Liver (tissue), 9 donors: ENCODE results near the gene COQ8A. TPM values are rescaled to one million over a fixed set of nuclear protein-coding genes. Genes with fewer than 3 reads are reported as not detected.

ENCODE experiments used
- DNase-seq: peaks from one replicate; pipeline ENCODE4 v3.0.0-alpha.2; 2017; ENCODE audit warnings: low spot score
- H3K27ac ChIP-seq, 2 donors: one replicate each; pipeline ENCODE4 v1.7.0; 2013; ENCODE audit warnings: inconsistent platforms in 2 of 2, low read length in 2 of 2, control low read depth in 1 of 2, low read depth in 1 of 2, mild to moderate bottlenecking in 1 of 2
- H3K27me3 ChIP-seq, 4 donors: one replicate each; pipeline versions ENCODE4 v1.6.1 to v1.7.0; 2013; ENCODE audit warnings: low read length in 3 of 4, inconsistent platforms in 1 of 4, mild to moderate bottlenecking in 1 of 4, moderate library complexity in 1 of 4; ENCODE audit not compliant: control insufficient read depth in 4 of 4, insufficient read depth in 4 of 4
- H3K36me3 ChIP-seq, 4 donors: one replicate each; pipeline versions ENCODE4 v1.6.1 to v1.7.0; 2013; ENCODE audit warnings: low read length in 3 of 4, mild to moderate bottlenecking in 3 of 4, low read depth in 1 of 4, moderate library complexity in 1 of 4; ENCODE audit not compliant: control insufficient read depth in 4 of 4, insufficient read depth in 3 of 4
- H3K4me1 ChIP-seq, 4 donors: one replicate each; pipeline versions ENCODE4 v1.6.1 to v1.7.0; 2013; ENCODE audit warnings: low read length in 3 of 4, mild to moderate bottlenecking in 3 of 4, moderate library complexity in 1 of 4; ENCODE audit not compliant: control insufficient read depth in 4 of 4, insufficient read depth in 4 of 4
- H3K4me3 ChIP-seq, 3 donors: one replicate each; pipeline versions ENCODE4 v1.6.1 to v1.7.0; 2013; ENCODE audit warnings: low read length in 3 of 3, control low read depth in 1 of 3, low read depth in 1 of 3, mild to moderate bottlenecking in 1 of 3
- H3K9ac ChIP-seq, 2 donors: one replicate each; pipeline ENCODE4 v1.7.0; 2013; ENCODE audit warnings: low read length in 2 of 2, mild to moderate bottlenecking in 2 of 2, moderate library complexity in 2 of 2, control low read depth in 1 of 2, low read depth in 1 of 2
- H3K9me3 ChIP-seq, 4 donors: one replicate each; pipeline versions ENCODE4 v1.6.1 to v1.7.0; 2013; ENCODE audit warnings: low read length in 3 of 4; ENCODE audit not compliant: control insufficient read depth in 4 of 4
- EGR1 ChIP-seq, 2 donors: IDR thresholded peaks; 2 replicates each; pipeline ENCODE4 v1.6.1; 2016 to 2018; ENCODE audit warnings: antibody characterized with exemption in 2 of 2, low read depth in 2 of 2
- FOXA1 ChIP-seq: IDR thresholded peaks from 2 replicates; pipeline ENCODE4 v1.6.1; 2016; ENCODE audit warnings: antibody characterized with exemption
- FOXA2 ChIP-seq: IDR thresholded peaks from 2 replicates; pipeline ENCODE4 v1.6.1; 2016; ENCODE audit warnings: antibody characterized with exemption
- GABPA ChIP-seq, 2 donors: IDR thresholded peaks in 1 of 2; conservative IDR thresholded peaks in 1 of 2; 2 replicates each; pipeline ENCODE4 v1.6.1; 2016; ENCODE audit warnings: antibody characterized with exemption in 2 of 2, mild to moderate bottlenecking in 1 of 2, moderate library complexity in 1 of 2
- HNF4A ChIP-seq, 2 donors: conservative IDR thresholded peaks; 2 replicates each; pipeline ENCODE4 v1.6.1; 2016; ENCODE audit warnings: antibody characterized with exemption in 2 of 2, mild to moderate bottlenecking in 2 of 2
- HNF4G ChIP-seq: IDR thresholded peaks from 2 replicates; pipeline ENCODE4 v1.6.1; 2016; ENCODE audit warnings: antibody characterized with exemption
- JUND ChIP-seq, 2 donors: IDR thresholded peaks; 2 replicates each; pipeline ENCODE4 v1.6.1; 2016; ENCODE audit warnings: antibody characterized with exemption in 2 of 2
- NR2F2 ChIP-seq: IDR thresholded peaks from 2 replicates; pipeline ENCODE4 v1.6.1; 2016; ENCODE audit warnings: antibody characterized with exemption
- RAD21 ChIP-seq, 2 donors: IDR thresholded peaks; 2 replicates each; pipeline ENCODE4 v1.6.1; 2016; ENCODE audit warnings: antibody characterized with exemption in 2 of 2, mild to moderate bottlenecking in 2 of 2
- RXRA ChIP-seq, 2 donors: IDR thresholded peaks; 2 replicates each; pipeline ENCODE4 v1.6.1; 2017 to 2018; ENCODE audit warnings: antibody characterized with exemption in 2 of 2, mild to moderate bottlenecking in 1 of 2
- SP1 ChIP-seq: IDR thresholded peaks from 2 replicates; pipeline ENCODE4 v1.6.1; 2018; ENCODE audit warnings: antibody characterized with exemption, mild to moderate bottlenecking
- TAF1 ChIP-seq: conservative IDR thresholded peaks from 2 replicates; pipeline ENCODE4 v1.6.1; 2016; ENCODE audit warnings: antibody characterized with exemption, mild to moderate bottlenecking
- YY1 ChIP-seq: IDR thresholded peaks from 2 replicates; pipeline ENCODE4 v1.6.1; 2016; ENCODE audit warnings: antibody characterized with exemption, mild to moderate bottlenecking
- WGBS: extraction: QIAGEN DNeasy Blood & Tissue Kit; methylation state at CpG from one replicate; pipeline ENCODE4 v1.1.7; 2013; 5-methylcytosine and 5-hydroxymethylcytosine counted together
- polyA plus RNA-seq, 2 donors: library from polyadenylated mRNA; stranded (reverse) in 1 of 2; unstranded in 1 of 2; fragments of 200-250 nt in 1 of 2; fragments of >200 nt in 1 of 2; fragmentation: Nextera tagmentation in 1 of 2; extraction: Ambion mirVana in 1 of 2; gene quantifications; one replicate each; pipeline versions ENCODE4 v1.2.1 to v1.2.3, GENCODE V29; 2013 to 2015
- total RNA-seq, 2 donors: library from RNA; depleted of rRNA; stranded (reverse); fragments of >200 nt; gene quantifications; one replicate each; pipeline ENCODE4 v1.2.3, GENCODE V29; 2014
- TF ChIP-seq, protein P1 (sequence below): fragments of 150-350 bp; IDR thresholded peaks from 2 replicates; pipeline ENCODE4 v1.5.1; 2017; ENCODE audit warnings: improper control_type of control experiment, low read depth, low read length; ENCODE audit not compliant: missing input control
- TF ChIP-seq, protein P2 (sequence below): IDR thresholded peaks from 2 replicates; pipeline ENCODE4 v1.6.1; 2016; ENCODE audit warnings: antibody characterized with exemption, mild to moderate bottlenecking
- TF ChIP-seq, protein P3 (sequence below): IDR thresholded peaks from 2 replicates; pipeline ENCODE4 v1.6.1; 2016; ENCODE audit warnings: antibody characterized with exemption
- TF ChIP-seq, protein P4 (sequence below): IDR thresholded peaks from 2 replicates; pipeline ENCODE4 v1.6.1; 2016; ENCODE audit warnings: antibody characterized with exemption
- TF ChIP-seq, protein P5 (sequence below): IDR thresholded peaks from 2 replicates; pipeline ENCODE4 v1.6.1; 2016; ENCODE audit warnings: antibody characterized with exemption
- donor health status: healthy.
- donor health status: healthy.
- donor health status: healthy.
- donor health status: healthy.
- donor health status: healthy.

COQ8A gene
- total and polyA plus RNA-seq, 4 donors = 24.4 to 60.0 (median 54.9) TPM

DNA sequence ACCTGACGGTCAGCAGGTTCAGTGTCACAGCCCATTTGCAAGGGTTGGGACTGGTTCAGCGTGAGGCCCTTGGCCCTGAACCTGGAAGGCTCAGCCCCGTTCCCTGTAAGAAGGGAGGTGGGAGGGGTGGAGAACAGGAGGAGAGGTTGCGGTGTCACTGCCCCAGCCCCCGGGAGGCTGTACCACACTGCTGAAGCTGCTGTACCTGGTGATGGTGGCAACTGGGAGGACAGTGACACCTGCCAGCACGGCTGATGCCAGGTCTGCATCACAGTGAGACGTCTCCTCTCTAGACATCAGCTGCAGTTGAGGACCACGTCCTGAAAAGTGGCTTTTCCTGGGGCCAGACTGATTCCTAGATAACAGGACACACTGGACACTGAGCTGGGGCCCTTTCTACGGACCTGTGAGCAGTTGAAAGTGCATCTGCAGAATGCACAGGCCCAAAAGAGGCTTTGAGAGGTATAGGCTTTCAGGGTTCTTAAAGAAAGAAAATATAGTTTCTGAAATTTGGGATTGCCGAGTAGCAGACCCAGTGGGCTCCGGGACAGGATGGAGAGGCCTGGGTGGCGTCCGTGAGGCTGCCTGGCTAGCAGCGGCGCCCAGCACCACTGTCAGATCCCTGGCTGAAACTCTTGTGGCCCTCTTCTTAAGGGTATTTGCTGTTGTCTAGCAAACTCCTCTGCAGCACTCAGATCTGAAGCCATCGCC is 47.7 kb downstream of the COQ8A start:
- Histone ChIP-seq H3K4me3 (no peak overlapping the region), H3K9ac (no peak overlapping the region), H3K36me3 (peaks cover 14 to 45% (median 19%) of the 10 kb centered on the region in 4 donors), H3K27ac (no peak overlapping the region), H3K4me1 (peaks cover 6 to 9% (median 7%) of the 10 kb centered on the region in 4 donors), H3K27me3 (no peaks in the 10 kb centered on the region), H3K9me3 (no peaks in the 10 kb centered on the region)
- 79% methylated on average over 16 of the region's 16 CpGs for WGBS
- TF ChIP-seq TAF1 = no peak
- no peak for DNase-seq

DNA sequence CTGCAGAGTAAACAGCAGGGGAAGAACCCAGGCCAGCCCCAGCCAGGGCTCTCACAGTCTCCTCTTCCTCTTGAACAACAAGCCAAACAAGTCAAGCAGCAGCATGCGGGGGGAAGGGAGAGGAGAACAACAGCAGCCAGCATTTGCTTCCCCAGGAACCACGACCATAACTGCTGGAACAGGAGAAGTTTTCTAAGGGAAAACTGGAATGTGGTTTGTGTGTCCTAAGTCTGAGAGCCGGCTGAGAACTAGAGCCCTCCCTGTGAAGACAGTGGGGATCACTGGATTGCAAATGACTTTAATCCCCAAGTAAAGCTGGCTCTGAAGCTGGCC is 48.2 kb downstream of the COQ8A start:
- WGBS = 63% methylated on average over 3 of the region's 3 CpGs
- Histone ChIP-seq H3K9me3 (no peaks in the 10 kb centered on the region), H3K9ac (no peak overlapping the region), H3K4me3 (no peak overlapping the region), H3K27ac (no peak overlapping the region), H3K27me3 (no peaks in the 10 kb centered on the region), H3K36me3 (peaks cover 13 to 43% (median 16%) of the 10 kb centered on the region in 4 donors), H3K4me1 (peaks cover 6 to 9% (median 7%) of the 10 kb centered on the region in 4 donors)
- no peak for DNase-seq
- TF ChIP-seq GABPA (IDR thresholded peaks at IDR 0.05 in 1 of 2, conservative IDR thresholded peaks at IDR 0.05 in 1 of 2) (no peak), HNF4A (conservative IDR thresholded peaks at IDR 0.05) (no peak)

DNA sequence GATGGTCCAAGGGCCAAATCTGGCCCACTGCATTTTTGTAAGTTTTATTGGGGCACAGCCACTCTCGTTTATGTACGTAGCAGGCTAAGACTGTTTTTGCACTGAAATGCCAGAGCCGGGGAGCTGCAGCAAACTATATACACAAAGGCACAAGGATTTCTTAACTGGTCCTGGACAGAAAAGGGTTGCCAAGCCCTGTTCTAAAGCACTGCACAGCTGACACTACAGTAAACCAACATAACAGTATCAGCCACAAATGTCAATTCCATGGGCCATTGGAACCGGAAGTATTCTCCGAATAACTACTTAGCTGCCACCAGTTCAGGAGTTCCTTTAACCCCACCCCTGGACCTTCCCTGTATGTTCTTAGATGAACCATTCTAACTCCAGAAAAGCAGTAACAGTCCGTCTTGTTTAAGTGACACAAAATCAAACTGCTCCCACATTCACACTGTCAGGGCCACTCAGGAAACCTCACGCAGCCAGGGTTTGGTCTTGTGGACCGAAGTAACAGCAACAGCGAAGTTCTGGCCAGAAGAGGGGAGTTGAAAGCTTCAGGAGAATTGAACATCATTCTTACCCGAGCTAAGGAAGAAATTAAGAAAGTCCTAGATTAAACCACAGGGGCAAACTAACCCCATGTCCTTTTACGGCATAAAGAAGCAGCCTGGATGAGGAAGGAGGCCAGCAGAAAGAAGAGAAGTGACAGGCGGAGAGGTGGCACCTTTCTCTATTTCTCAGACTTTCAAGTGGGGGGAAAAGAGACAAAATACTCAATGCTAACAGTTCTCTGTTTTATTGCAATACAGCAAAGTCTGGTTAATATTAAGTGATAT is 49.2 kb downstream of the COQ8A start:
- Histone ChIP-seq H3K4me3 (no peak overlapping the region), H3K9me3 (no peaks in the 10 kb centered on the region), H3K27ac (no peak overlapping the region), H3K27me3 (no peaks in the 10 kb centered on the region), H3K4me1 (peaks cover 6 to 9% (median 7%) of the 10 kb centered on the region in 4 donors), H3K36me3 (peaks cover 9 to 45% (median 13%) of the 10 kb centered on the region in 4 donors), H3K9ac (no peak overlapping the region)
- TF ChIP-seq JUND (IDR thresholded peaks at IDR 0.05) (no peak), RXRA (IDR thresholded peaks at IDR 0.05) (no peak), YY1 (no peak), SP1 (no peak), HNF4A (conservative IDR thresholded peaks at IDR 0.05) (no peak), TAF1 (no peak), RAD21 (IDR thresholded peaks at IDR 0.05) (no peak), EGR1 (IDR thresholded peaks at IDR 0.05; ENCODE audit: low read depth in 2 of 2) (no peak), FOXA1 (no peak), GABPA (IDR thresholded peaks at IDR 0.05 in 1 of 2, conservative IDR thresholded peaks at IDR 0.05 in 1 of 2) (no peak), FOXA2 (no peak), HNF4G (no peak), NR2F2 (no peak)
- TF ChIP-seq, protein P1, sequence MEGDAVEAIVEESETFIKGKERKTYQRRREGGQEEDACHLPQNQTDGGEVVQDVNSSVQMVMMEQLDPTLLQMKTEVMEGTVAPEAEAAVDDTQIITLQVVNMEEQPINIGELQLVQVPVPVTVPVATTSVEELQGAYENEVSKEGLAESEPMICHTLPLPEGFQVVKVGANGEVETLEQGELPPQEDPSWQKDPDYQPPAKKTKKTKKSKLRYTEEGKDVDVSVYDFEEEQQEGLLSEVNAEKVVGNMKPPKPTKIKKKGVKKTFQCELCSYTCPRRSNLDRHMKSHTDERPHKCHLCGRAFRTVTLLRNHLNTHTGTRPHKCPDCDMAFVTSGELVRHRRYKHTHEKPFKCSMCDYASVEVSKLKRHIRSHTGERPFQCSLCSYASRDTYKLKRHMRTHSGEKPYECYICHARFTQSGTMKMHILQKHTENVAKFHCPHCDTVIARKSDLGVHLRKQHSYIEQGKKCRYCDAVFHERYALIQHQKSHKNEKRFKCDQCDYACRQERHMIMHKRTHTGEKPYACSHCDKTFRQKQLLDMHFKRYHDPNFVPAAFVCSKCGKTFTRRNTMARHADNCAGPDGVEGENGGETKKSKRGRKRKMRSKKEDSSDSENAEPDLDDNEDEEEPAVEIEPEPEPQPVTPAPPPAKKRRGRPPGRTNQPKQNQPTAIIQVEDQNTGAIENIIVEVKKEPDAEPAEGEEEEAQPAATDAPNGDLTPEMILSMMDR = no peak
- TF ChIP-seq, protein P2, sequence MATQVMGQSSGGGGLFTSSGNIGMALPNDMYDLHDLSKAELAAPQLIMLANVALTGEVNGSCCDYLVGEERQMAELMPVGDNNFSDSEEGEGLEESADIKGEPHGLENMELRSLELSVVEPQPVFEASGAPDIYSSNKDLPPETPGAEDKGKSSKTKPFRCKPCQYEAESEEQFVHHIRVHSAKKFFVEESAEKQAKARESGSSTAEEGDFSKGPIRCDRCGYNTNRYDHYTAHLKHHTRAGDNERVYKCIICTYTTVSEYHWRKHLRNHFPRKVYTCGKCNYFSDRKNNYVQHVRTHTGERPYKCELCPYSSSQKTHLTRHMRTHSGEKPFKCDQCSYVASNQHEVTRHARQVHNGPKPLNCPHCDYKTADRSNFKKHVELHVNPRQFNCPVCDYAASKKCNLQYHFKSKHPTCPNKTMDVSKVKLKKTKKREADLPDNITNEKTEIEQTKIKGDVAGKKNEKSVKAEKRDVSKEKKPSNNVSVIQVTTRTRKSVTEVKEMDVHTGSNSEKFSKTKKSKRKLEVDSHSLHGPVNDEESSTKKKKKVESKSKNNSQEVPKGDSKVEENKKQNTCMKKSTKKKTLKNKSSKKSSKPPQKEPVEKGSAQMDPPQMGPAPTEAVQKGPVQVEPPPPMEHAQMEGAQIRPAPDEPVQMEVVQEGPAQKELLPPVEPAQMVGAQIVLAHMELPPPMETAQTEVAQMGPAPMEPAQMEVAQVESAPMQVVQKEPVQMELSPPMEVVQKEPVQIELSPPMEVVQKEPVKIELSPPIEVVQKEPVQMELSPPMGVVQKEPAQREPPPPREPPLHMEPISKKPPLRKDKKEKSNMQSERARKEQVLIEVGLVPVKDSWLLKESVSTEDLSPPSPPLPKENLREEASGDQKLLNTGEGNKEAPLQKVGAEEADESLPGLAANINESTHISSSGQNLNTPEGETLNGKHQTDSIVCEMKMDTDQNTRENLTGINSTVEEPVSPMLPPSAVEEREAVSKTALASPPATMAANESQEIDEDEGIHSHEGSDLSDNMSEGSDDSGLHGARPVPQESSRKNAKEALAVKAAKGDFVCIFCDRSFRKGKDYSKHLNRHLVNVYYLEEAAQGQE = no peak
- TF ChIP-seq, protein P3, sequence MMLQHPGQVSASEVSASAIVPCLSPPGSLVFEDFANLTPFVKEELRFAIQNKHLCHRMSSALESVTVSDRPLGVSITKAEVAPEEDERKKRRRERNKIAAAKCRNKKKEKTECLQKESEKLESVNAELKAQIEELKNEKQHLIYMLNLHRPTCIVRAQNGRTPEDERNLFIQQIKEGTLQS = no peak
- TF ChIP-seq, protein P4, sequence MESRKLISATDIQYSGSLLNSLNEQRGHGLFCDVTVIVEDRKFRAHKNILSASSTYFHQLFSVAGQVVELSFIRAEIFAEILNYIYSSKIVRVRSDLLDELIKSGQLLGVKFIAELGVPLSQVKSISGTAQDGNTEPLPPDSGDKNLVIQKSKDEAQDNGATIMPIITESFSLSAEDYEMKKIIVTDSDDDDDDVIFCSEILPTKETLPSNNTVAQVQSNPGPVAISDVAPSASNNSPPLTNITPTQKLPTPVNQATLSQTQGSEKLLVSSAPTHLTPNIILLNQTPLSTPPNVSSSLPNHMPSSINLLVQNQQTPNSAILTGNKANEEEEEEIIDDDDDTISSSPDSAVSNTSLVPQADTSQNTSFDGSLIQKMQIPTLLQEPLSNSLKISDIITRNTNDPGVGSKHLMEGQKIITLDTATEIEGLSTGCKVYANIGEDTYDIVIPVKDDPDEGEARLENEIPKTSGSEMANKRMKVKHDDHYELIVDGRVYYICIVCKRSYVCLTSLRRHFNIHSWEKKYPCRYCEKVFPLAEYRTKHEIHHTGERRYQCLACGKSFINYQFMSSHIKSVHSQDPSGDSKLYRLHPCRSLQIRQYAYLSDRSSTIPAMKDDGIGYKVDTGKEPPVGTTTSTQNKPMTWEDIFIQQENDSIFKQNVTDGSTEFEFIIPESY = no peak
- TF ChIP-seq, protein P5, sequence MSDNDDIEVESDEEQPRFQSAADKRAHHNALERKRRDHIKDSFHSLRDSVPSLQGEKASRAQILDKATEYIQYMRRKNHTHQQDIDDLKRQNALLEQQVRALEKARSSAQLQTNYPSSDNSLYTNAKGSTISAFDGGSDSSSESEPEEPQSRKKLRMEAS = no peak
- no peak for DNase-seq
- 72% methylated on average over 12 of the region's 12 CpGs for WGBS
